Measurements from ENCODE around the gene NTM.

NTM gene

DNA sequence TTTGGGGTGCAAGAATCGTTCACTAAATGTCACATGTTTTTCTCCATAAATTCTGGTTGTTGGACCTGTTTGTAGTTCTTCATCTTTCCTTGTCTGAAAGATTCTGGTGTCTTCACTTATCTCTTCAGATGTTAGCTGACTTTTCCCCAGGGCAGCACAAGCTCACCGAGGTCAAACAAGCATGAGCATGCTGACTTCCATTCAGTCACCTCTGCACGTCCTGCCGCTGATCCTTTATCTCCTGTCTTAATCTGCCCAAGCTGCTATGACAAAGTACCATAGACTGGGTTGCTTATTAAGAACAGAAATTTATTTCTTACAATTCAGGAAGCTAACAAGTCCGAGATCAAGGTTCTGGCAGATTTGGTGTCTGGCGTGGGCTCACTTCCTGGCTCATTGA, 800.6 kb downstream of the NTM start:
- H3K4me1 ChIP-seq (ENCODE audit: control insufficient read depth in 2 of 2, insufficient read depth in 2 of 2, low read length in 2 of 2): no peaks in the 10 kb centered on the region
- no peaks in the 10 kb centered on the region for H3K27me3 ChIP-seq (ENCODE audit: control insufficient read depth in 2 of 2, insufficient read depth in 2 of 2, low read length in 2 of 2)
- H3K9me3 ChIP-seq (ENCODE audit: control insufficient read depth in 2 of 2, low read length in 2 of 2): peaks cover 0 to 3% of the 10 kb centered on the region in 2 donors
- H3K36me3 ChIP-seq (ENCODE audit: control insufficient read depth in 2 of 2, insufficient read depth in 2 of 2, low read length in 2 of 2): no peaks in the 10 kb centered on the region
- H3K9ac ChIP-seq (ENCODE audit: low read depth in 1 of 2, low read length in 2 of 2): no peak overlapping the region
- H3K27ac ChIP-seq (ENCODE audit: low read depth in 2 of 2, low read length in 2 of 2): no peak overlapping the region
- no peak overlapping the region for H3K4me3 ChIP-seq (ENCODE audit: low read length in 2 of 2)

DNA sequence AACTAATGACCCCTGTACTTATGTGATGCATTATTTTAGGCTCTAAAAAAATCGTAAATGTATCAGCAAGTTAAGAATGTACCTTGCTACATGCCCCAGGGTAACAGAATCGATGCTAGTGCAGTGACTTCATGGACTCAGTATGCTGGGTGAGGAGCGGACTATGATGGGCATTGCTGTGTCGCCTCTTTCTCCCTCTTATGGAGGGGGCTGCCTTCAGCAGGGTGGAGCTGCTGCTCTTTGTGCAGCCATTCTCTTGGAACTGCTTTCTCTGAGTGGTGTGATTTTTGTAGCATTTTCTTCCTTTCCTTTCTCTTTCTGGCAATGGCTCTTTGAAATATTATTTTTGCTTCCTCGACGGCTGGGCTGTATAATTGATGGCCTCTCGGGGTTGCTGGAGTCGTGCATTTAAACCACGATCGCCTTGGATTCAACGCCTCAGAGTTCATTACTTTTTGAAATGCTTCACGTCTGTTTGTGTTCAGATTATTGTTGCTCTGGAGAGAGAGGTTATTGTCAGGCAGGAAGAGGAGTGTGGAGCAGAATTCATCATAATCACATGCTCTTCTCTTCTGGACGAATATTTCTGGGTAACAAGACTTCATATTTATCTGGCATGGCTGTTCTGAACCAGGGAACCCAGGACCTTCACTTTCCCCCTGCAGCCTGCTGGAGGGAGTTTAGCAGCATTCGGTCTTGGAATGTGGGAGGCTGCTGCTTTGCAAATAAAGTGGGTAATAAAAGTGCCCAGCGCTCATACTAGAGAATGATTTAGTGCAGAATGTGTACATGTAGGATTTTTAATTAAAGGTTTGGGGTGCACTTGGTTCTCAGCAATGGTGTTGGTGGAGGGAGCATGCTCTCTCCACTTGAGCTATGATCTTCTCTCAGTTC, 804.2 kb downstream of the NTM start:
- H3K9me3 ChIP-seq (ENCODE audit: control insufficient read depth in 2 of 2, low read length in 2 of 2): no peaks in the 10 kb centered on the region
- no peaks in the 10 kb centered on the region for H3K36me3 ChIP-seq (ENCODE audit: control insufficient read depth in 2 of 2, insufficient read depth in 2 of 2, low read length in 2 of 2)
- H3K9ac ChIP-seq (ENCODE audit: low read depth in 1 of 2, low read length in 2 of 2): no peak overlapping the region
- H3K27me3 ChIP-seq (ENCODE audit: control insufficient read depth in 2 of 2, insufficient read depth in 2 of 2, low read length in 2 of 2): no peaks in the 10 kb centered on the region
- no peak overlapping the region for H3K27ac ChIP-seq (ENCODE audit: low read depth in 2 of 2, low read length in 2 of 2)
- no peak overlapping the region for H3K4me3 ChIP-seq (ENCODE audit: low read length in 2 of 2)
- H3K4me1 ChIP-seq (ENCODE audit: control insufficient read depth in 2 of 2, insufficient read depth in 2 of 2, low read length in 2 of 2): no peaks in the 10 kb centered on the region

GRCh38 chr11:132177106-132177505, 806.7 kb downstream of the NTM start:
- Histone ChIP-seq H3K4me3 (ENCODE audit: low read length in 2 of 2) (no peak overlapping the region), H3K27ac (ENCODE audit: low read depth in 2 of 2, low read length in 2 of 2) (no peak overlapping the region)

DNA sequence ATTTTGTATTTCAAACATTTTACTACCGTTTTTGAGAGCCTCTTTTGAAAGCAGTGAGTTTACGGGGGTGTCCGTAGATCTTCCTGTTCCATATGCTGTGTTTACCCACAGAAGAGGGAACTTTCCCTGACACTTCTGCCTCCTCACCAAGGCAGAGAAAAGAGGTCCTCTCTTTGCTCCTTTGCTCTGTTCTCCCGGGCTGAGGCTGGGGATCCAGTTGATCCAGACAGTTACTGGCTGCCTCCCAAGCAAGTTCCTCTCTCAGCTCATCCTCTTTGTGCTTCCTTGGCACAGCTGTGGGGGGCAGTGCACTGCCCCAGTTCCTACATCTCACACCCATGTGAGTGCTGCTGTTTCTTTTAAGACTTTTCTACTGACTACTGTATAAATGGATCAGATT, 813.7 kb downstream of the NTM start:
- no peak overlapping the region for H3K4me3 ChIP-seq (ENCODE audit: low read length in 2 of 2)
- H3K27me3 ChIP-seq (ENCODE audit: control insufficient read depth in 2 of 2, insufficient read depth in 2 of 2, low read length in 2 of 2): no peaks in the 10 kb centered on the region
- peaks cover 0 to 4% of the 10 kb centered on the region in 2 donors for H3K9me3 ChIP-seq (ENCODE audit: control insufficient read depth in 2 of 2, low read length in 2 of 2)
- H3K27ac ChIP-seq (ENCODE audit: low read depth in 2 of 2, low read length in 2 of 2): no peak overlapping the region
- H3K4me1 ChIP-seq (ENCODE audit: control insufficient read depth in 2 of 2, insufficient read depth in 2 of 2, low read length in 2 of 2): no peaks in the 10 kb centered on the region
- H3K36me3 ChIP-seq (ENCODE audit: control insufficient read depth in 2 of 2, insufficient read depth in 2 of 2, low read length in 2 of 2): no peaks in the 10 kb centered on the region
- H3K9ac ChIP-seq (ENCODE audit: low read depth in 1 of 2, low read length in 2 of 2): no peak overlapping the region

More at GRCh38 chr11:132177106-132177505, 806.7 kb downstream of the NTM start:
- Histone ChIP-seq H3K9ac (ENCODE audit: low read depth in 1 of 2, low read length in 2 of 2) (no peak overlapping the region), H3K27me3 (ENCODE audit: control insufficient read depth in 2 of 2, insufficient read depth in 2 of 2, low read length in 2 of 2) (no peaks in the 10 kb centered on the region), H3K9me3 (ENCODE audit: control insufficient read depth in 2 of 2, low read length in 2 of 2) (peaks cover 0 to 2% of the 10 kb centered on the region in 2 donors), H3K4me1 (ENCODE audit: control insufficient read depth in 2 of 2, insufficient read depth in 2 of 2, low read length in 2 of 2) (no peaks in the 10 kb centered on the region), H3K36me3 (ENCODE audit: control insufficient read depth in 2 of 2, insufficient read depth in 2 of 2, low read length in 2 of 2) (no peaks in the 10 kb centered on the region)

DNA sequence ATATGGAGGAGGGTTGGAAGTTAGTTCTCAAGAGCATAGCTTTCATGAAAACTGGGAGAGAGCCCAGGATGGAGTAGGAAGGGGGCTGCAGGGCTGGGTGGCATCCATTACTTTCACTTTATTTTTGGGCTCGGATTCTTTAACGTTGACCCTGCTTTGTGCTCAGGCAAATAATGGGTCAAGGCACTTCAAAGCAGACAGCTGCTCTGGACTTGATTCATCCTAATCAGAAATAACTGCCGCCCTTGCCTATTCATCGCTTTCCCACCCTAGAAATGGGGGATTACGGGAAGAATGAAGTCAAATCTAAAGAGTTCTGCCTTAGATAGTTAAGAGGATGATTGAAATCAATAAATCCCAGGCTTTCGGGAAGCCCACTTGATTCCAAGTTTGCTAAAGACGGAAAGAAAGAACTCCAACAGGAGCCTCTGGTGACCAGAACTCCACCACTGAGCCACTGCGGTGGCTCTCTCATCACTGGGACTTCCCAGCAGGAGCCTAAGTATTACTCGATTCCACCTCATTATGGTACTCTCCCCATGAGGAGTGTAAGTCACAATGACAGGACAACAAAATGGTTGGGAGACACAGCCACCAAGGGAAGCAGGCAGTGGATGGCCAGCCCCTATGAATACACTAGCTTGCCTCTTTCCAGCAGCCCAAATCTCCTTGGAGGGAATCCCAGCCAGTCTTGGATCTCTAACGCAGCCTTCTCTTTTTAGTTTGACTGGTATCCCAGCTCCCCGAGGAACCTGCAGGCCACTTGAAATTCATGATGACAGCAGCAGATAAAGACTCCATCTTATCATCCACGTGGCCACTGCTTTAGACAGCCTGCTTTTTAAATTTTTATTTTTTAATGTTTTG, 815.5 kb downstream of the NTM start:
- H3K27ac ChIP-seq (ENCODE audit: low read depth in 2 of 2, low read length in 2 of 2): no peak overlapping the region
- no peaks in the 10 kb centered on the region for H3K4me1 ChIP-seq (ENCODE audit: control insufficient read depth in 2 of 2, insufficient read depth in 2 of 2, low read length in 2 of 2)
- no peak overlapping the region for H3K4me3 ChIP-seq (ENCODE audit: low read length in 2 of 2)
- no peak overlapping the region for H3K9ac ChIP-seq (ENCODE audit: low read depth in 1 of 2, low read length in 2 of 2)
- peaks cover 0 to 7% of the 10 kb centered on the region in 2 donors for H3K9me3 ChIP-seq (ENCODE audit: control insufficient read depth in 2 of 2, low read length in 2 of 2)
- H3K36me3 ChIP-seq (ENCODE audit: control insufficient read depth in 2 of 2, insufficient read depth in 2 of 2, low read length in 2 of 2): no peaks in the 10 kb centered on the region
- H3K27me3 ChIP-seq (ENCODE audit: control insufficient read depth in 2 of 2, insufficient read depth in 2 of 2, low read length in 2 of 2): no peaks in the 10 kb centered on the region

- H3K9me3 ChIP-seq (ENCODE audit: control insufficient read depth in 2 of 2, low read length in 2 of 2): peaks cover 0 to 5% of the 10 kb centered on the region in 2 donors
- H3K36me3 ChIP-seq (ENCODE audit: control insufficient read depth in 2 of 2, insufficient read depth in 2 of 2, low read length in 2 of 2): no peaks in the 10 kb centered on the region
- no peaks in the 10 kb centered on the region for H3K27me3 ChIP-seq (ENCODE audit: control insufficient read depth in 2 of 2, insufficient read depth in 2 of 2, low read length in 2 of 2)
- no peaks in the 10 kb centered on the region for H3K4me1 ChIP-seq (ENCODE audit: control insufficient read depth in 2 of 2, insufficient read depth in 2 of 2, low read length in 2 of 2)
- H3K4me3 ChIP-seq (ENCODE audit: low read length in 2 of 2): no peak overlapping the region
- no peak overlapping the region for H3K27ac ChIP-seq (ENCODE audit: low read depth in 2 of 2, low read length in 2 of 2)
- no peak overlapping the region for H3K9ac ChIP-seq (ENCODE audit: low read depth in 1 of 2, low read length in 2 of 2)
These were observed 816.3 kb downstream of the NTM start for GRCh38 chr11:132186699-132187098.

DNA sequence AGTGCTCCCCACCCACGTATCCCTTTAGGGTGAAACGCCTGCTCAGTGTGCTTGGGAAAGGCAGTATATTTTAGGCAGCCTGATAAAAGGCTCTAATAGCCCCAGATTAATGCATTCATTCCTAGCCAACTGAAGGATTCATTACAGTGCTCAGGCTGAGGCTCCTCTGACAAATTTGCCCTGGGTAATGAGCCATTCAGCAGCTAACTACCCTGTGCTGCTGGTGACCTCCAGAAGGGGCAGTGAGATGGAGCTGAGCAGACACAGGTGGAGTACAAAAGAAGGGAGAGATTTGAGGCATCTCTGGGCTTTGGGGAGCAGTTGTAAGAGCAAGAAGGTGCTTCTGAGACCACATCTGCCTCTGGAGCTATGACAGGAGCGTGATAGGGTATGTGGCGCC, 817.0 kb downstream of the NTM start:
- Histone ChIP-seq H3K36me3 (ENCODE audit: control insufficient read depth in 2 of 2, insufficient read depth in 2 of 2, low read length in 2 of 2) (no peaks in the 10 kb centered on the region), H3K27ac (ENCODE audit: low read depth in 2 of 2, low read length in 2 of 2) (no peak overlapping the region), H3K9ac (ENCODE audit: low read depth in 1 of 2, low read length in 2 of 2) (no peak overlapping the region), H3K4me3 (ENCODE audit: low read length in 2 of 2) (no peak overlapping the region), H3K4me1 (ENCODE audit: control insufficient read depth in 2 of 2, insufficient read depth in 2 of 2, low read length in 2 of 2) (no peaks in the 10 kb centered on the region), H3K9me3 (ENCODE audit: control insufficient read depth in 2 of 2, low read length in 2 of 2) (peaks cover 0 to 5% of the 10 kb centered on the region in 2 donors), H3K27me3 (ENCODE audit: control insufficient read depth in 2 of 2, insufficient read depth in 2 of 2, low read length in 2 of 2) (no peaks in the 10 kb centered on the region)

- Histone ChIP-seq H3K36me3 (ENCODE audit: control insufficient read depth in 2 of 2, insufficient read depth in 2 of 2, low read length in 2 of 2) (no peaks in the 10 kb centered on the region), H3K27me3 (ENCODE audit: control insufficient read depth in 2 of 2, insufficient read depth in 2 of 2, low read length in 2 of 2) (no peaks in the 10 kb centered on the region), H3K9me3 (ENCODE audit: control insufficient read depth in 2 of 2, low read length in 2 of 2) (peaks cover 0 to 5% of the 10 kb centered on the region in 2 donors), H3K4me1 (ENCODE audit: control insufficient read depth in 2 of 2, insufficient read depth in 2 of 2, low read length in 2 of 2) (no peaks in the 10 kb centered on the region), H3K4me3 (ENCODE audit: low read length in 2 of 2) (no peak overlapping the region), H3K9ac (ENCODE audit: low read depth in 1 of 2, low read length in 2 of 2) (no peak overlapping the region), H3K27ac (ENCODE audit: low read depth in 2 of 2, low read length in 2 of 2) (no peak overlapping the region)
These were observed 817.4 kb downstream of the NTM start for GRCh38 chr11:132187814-132188213.

DNA sequence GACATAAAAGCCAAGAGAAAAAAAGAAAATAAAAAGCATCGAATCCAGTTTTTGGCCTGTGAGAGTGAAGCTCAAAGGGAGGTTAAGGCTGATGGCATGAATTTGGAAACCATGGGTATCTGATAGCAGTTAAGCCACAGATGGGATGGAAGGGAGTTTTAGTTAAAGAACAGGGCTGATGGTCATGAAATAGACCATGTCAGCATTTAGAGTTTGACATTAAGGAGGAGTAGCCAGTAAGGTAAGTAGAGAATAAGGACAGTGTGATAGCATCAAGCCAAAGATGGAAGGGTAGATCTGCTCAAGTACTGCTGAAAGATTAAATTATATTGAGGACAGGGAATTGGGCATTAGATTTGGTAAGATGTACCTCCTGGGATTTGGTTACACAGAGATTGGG, 826.5 kb downstream of the NTM start:
- no peaks in the 10 kb centered on the region for H3K36me3 ChIP-seq (ENCODE audit: control insufficient read depth in 2 of 2, insufficient read depth in 2 of 2, low read length in 2 of 2)
- no peaks in the 10 kb centered on the region for H3K27me3 ChIP-seq (ENCODE audit: control insufficient read depth in 2 of 2, insufficient read depth in 2 of 2, low read length in 2 of 2)
- no peaks in the 10 kb centered on the region for H3K4me1 ChIP-seq (ENCODE audit: control insufficient read depth in 2 of 2, insufficient read depth in 2 of 2, low read length in 2 of 2)
- H3K9me3 ChIP-seq (ENCODE audit: control insufficient read depth in 2 of 2, low read length in 2 of 2): peaks cover 0 to 2% of the 10 kb centered on the region in 2 donors
- H3K4me3 ChIP-seq (ENCODE audit: low read length in 2 of 2): no peak overlapping the region
- H3K27ac ChIP-seq (ENCODE audit: low read depth in 2 of 2, low read length in 2 of 2): no peak overlapping the region
- H3K9ac ChIP-seq (ENCODE audit: low read depth in 1 of 2, low read length in 2 of 2): no peak overlapping the region

DNA sequence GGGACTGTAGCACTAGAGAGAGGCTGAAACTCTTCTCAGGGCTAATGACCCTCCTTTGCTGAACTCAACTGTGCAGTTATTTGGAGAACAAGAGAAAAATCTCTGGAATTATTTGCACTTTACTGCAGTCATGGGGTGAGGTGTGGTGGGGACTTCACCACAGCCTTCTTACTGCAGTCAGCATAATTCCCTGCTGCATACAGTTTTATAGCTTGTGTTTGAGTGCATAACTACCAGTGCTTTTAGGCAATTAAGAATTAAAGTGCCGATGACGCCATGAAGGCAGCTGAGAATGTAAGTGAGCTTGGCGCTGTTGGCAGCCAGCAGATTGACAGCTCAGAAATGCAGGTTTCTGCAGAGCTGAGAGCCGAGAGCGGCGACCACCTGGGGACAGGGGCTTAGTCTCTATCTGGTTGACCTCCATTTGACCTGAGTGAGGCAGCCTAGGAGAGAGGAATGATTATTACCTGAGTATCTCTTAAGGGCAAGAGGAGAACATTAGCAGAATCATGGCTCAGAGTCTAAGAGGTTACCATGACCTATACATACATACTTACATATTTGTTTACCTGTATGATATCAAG, 830.0 kb downstream of the NTM start:
- Histone ChIP-seq H3K4me1 (ENCODE audit: control insufficient read depth in 2 of 2, insufficient read depth in 2 of 2, low read length in 2 of 2) (no peaks in the 10 kb centered on the region), H3K36me3 (ENCODE audit: control insufficient read depth in 2 of 2, insufficient read depth in 2 of 2, low read length in 2 of 2) (no peaks in the 10 kb centered on the region), H3K4me3 (ENCODE audit: low read length in 2 of 2) (no peak overlapping the region), H3K27me3 (ENCODE audit: control insufficient read depth in 2 of 2, insufficient read depth in 2 of 2, low read length in 2 of 2) (no peaks in the 10 kb centered on the region), H3K9ac (ENCODE audit: low read depth in 1 of 2, low read length in 2 of 2) (no peak overlapping the region), H3K9me3 (ENCODE audit: control insufficient read depth in 2 of 2, low read length in 2 of 2) (peaks cover 0 to 7% of the 10 kb centered on the region in 2 donors), H3K27ac (ENCODE audit: low read depth in 2 of 2, low read length in 2 of 2) (no peak overlapping the region)

Data from mucosa of rectum (tissue), 2 donors.